HEK293T (cell line): ENCODE results near the gene DEFB114.

ENCODE experiments used
- FOXA1 ChIP-seq: fragments of 450-650 bp; IDR thresholded peaks from 2 replicates; pipeline ENCODE4 v1.6.1; 2016; ENCODE audit warnings: mild to moderate bottlenecking
- FOXK2 ChIP-seq: fragments of 450-650 bp; IDR thresholded peaks from 2 replicates; pipeline ENCODE4 v1.6.1; 2016; ENCODE audit warnings: mild to moderate bottlenecking
- FOXM1 ChIP-seq: fragments of 450-650 bp; IDR thresholded peaks from 2 replicates; pipeline ENCODE4 v1.6.1; 2017; ENCODE audit warnings: mild to moderate bottlenecking, borderline replicate concordance
- HDGF ChIP-seq: fragments of 450-650 bp; IDR thresholded peaks from 2 replicates; pipeline ENCODE4 v1.6.1; 2017; ENCODE audit warnings: antibody characterized with exemption, borderline replicate concordance
- SUZ12 ChIP-seq: fragments of 450-650 bp; IDR thresholded peaks from 2 replicates; pipeline ENCODE4 v1.6.1; 2016; ENCODE audit warnings: mild to moderate bottlenecking

GRCh38 chr6:49912196-49912595 is 51.8 kb downstream of the DEFB114 start:
- TF ChIP-seq FOXK2: no peak
- TF ChIP-seq HDGF: no peak
- TF ChIP-seq FOXA1: no peak
- TF ChIP-seq SUZ12: no peak
- no peak for TF ChIP-seq FOXM1
